ENCODE data around the gene GABRG3.

DNA sequence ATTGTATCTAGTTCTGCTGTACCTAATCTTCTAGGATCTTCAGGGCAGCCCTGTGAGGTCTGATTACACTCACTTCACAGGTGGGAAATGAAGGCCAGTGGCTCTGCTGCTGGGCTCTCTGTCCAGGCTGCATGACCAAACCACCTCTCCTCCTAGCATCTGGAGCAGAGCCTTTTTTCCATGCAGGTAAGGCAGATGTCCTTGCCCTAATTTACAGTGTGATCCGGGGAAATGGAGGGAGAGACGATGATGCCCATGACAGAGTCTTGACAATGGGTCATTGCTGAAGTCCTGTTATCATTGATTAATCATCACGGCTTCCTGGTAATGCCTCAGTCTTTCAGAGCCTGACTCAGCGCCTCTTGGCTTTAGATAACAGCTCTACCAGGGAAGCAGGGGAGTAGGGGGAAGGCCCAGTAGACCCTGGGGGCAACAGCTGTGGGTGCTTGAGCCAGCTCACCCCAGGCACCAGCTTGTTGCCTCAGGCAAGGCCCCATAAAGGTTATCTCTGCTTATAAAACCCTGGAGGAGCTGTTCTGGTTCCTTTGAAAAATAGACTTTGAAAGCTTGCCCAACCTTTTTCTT is 153.4 kb downstream of the GABRG3 start:
- TF ChIP-seq YY1 (IDR thresholded peaks at IDR 0.05; ENCODE audit: insufficient read depth, insufficient read length) = no peak
- no peak for TF ChIP-seq ZNF274 (IDR thresholded peaks at IDR 0.05; ENCODE audit: low read depth, low read length)
- no peak for TF ChIP-seq SUZ12 (IDR thresholded peaks at IDR 0.05; ENCODE audit: extremely low read depth, insufficient read depth, insufficient read length)
